ENCODE results near the gene PROKR2. TPM values are rescaled to one million over a fixed set of nuclear protein-coding genes. Genes with fewer than 3 reads are reported as not detected.

Gene PROKR2
- not detected for total RNA-seq

DNA sequence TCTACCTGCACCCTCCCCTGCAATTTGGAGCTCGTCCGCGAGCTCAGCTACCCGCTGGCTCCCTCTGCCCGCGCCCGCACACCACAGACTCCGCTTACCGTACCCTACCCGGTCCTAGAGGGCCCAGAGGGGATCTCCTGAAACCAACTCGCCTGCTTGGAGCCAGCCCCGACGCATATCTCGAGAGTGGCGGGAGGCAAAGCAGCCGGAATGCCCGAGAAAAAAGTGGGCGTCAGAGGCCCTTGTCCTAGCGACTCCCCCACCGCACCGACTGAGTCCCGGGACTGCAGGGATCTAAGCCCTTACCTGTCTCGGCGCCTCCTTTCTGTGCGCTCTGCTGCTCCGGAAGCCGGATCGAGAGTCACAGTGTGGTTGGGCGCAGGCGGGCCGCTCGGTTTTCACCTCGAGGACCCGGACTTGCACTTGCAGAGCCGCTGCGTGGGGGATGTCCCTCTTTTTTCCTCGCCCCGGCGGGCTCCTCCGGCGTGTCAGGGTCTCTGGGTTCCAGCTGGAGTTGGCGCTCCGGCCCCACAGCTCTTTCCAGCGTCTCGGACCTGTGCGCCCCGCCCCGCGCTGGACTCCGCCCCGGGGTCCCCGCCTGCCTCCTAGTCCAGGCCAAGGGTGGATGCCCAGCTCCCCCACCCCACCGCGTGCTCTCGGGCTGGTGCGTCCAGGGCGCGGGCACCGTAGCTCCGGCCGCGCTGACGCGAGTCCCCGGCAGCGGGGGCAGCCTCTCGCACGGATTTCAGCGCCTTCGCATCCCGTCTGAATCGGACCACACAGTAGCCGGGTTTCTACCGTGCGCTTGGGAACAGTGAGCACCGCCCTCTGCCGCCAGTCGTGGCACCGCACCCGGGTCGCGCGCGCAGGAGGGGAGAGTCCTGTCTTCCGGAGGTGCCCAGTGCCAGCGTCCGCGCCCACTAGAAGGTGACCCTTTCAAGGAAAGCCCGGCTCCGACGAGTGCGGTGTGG, at the start of gene PROKR2:
Gene PROKR2 (minus strand): TSS at position 767 of the 971 bp plus-strand sequence. CDS start 2,585 bp downstream, outside the sequence.
- intact Hi-C loops (cut with DNase I), result no loop called here
- Histone ChIP-seq H3K36me3 (no peaks in the 10 kb centered on the region), H3K9ac (ENCODE audit: low read depth in 2 of 2, low read length in 2 of 2) (no peak within 1 kb of the TSS), H3K4me3 (no peak within 1 kb of the TSS), H3K27ac (no peak within 1 kb of the TSS), H3K27me3 (peaks cover 17% of the 10 kb centered on the region), H3K4me1 (no peaks in the 10 kb centered on the region), H3K9me3 (no peaks in the 10 kb centered on the region)
- DNase-seq, result no peak
- TF ChIP-seq, protein P1, sequence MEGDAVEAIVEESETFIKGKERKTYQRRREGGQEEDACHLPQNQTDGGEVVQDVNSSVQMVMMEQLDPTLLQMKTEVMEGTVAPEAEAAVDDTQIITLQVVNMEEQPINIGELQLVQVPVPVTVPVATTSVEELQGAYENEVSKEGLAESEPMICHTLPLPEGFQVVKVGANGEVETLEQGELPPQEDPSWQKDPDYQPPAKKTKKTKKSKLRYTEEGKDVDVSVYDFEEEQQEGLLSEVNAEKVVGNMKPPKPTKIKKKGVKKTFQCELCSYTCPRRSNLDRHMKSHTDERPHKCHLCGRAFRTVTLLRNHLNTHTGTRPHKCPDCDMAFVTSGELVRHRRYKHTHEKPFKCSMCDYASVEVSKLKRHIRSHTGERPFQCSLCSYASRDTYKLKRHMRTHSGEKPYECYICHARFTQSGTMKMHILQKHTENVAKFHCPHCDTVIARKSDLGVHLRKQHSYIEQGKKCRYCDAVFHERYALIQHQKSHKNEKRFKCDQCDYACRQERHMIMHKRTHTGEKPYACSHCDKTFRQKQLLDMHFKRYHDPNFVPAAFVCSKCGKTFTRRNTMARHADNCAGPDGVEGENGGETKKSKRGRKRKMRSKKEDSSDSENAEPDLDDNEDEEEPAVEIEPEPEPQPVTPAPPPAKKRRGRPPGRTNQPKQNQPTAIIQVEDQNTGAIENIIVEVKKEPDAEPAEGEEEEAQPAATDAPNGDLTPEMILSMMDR (IDR thresholded peaks at IDR 0.05), result no peak

DNA sequence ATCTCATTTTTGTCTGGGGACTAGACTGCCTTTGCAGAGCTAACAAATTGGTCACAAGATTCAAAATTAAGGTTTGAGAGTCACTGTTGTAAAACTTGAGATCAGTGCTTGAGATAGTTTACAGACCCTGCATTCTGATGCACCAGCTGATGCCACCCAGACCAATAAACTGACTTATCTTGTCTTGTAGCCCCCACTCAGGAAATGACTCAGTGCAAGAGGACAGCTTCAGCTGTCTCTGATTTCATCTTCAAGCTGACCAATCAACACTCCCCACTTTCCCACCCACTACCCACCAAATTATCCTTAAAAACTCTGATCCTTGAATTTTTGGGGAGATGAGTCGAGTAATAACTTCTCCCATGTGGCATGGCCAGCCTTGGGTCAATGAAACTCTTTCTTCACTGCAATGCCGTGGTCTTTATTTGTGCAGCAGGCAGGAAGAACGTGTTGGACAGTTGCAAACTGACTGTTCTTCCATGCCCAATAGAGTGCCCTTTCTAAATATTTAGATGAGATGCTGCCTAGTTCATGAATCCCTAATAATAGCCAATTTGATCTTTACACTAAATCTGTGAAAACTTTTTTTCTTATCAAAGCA, 48.3 kb upstream of the PROKR2 start:
- Histone ChIP-seq H3K4me3 (no peak overlapping the region), H3K27ac (no peak overlapping the region), H3K9ac (ENCODE audit: low read depth in 2 of 2, low read length in 2 of 2) (no peak overlapping the region), H3K36me3 (no peaks in the 10 kb centered on the region), H3K9me3 (no peaks in the 10 kb centered on the region), H3K4me1 (no peaks in the 10 kb centered on the region), H3K27me3 (no peaks in the 10 kb centered on the region)
- intact Hi-C loops (cut with DNase I), result no loop called here
- DNase-seq, result no peak
- TF ChIP-seq, protein P1 (IDR thresholded peaks at IDR 0.05), result no peak

DNA sequence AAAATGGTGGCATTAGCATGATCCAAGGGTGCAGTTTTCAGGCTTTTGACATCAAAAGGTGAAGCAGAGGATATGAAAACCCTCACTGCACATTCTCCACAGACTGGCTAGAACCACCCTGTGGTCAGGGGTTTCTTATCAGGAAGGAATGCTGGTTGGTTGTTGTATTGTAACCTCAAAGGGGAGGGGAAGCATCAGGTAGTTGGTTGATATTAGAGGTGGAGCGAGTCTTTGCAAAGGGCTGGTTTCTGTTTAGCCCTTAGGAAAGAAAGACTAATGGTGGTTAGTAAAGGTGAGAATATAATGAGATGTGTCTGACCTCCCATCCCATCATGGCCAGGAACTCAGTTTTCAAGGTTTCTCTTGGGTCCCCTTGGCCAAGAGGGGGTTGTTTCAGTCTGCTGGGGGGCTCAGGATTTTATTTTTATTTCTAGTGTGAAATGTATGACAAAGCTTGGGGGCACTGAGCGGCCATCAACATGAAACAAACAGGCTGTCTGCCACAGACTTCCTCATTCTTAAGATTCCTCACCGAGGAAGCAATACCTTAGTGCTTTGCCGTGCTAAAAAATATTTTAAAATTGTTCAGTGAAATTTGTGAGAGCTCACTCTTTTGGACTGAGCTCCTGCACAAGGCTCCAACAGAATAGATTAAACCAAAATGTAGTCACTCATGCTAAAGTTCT, 47.5 kb upstream of the PROKR2 start:
- H3K27ac ChIP-seq, result no peak overlapping the region
- DNase-seq, result no peak
- TF ChIP-seq, protein P1 (IDR thresholded peaks at IDR 0.05), result no peak
- no peaks in the 10 kb centered on the region for H3K27me3 ChIP-seq
- no peak overlapping the region for H3K9ac ChIP-seq (ENCODE audit: low read depth in 2 of 2, low read length in 2 of 2)
- intact Hi-C loops (cut with DNase I), result no loop called here
- H3K36me3 ChIP-seq, result no peaks in the 10 kb centered on the region
- no peak overlapping the region for H3K4me3 ChIP-seq
- no peaks in the 10 kb centered on the region for H3K4me1 ChIP-seq
- no peaks in the 10 kb centered on the region for H3K9me3 ChIP-seq

DNA sequence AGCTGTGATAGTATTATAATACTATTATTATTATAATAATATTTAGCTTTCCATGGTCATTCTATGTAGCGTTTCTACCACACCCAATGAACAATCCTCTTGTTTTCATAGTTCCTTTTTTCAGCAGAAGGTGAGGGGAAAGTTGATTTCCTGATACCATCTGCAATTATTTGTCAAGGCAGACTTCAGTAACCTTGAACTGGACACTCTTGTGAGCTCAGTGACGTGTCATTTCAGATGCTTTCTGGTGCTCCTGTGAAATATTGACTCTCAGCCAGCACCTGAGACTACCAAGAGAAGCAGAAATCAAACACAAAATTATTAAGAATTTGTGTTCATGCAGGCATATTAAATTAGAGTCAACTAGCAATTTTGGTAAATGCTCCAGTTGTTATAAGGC, 46.0 kb upstream of the PROKR2 start:
- H3K4me1 ChIP-seq, result no peaks in the 10 kb centered on the region
- no peaks in the 10 kb centered on the region for H3K36me3 ChIP-seq
- no peaks in the 10 kb centered on the region for H3K27me3 ChIP-seq
- TF ChIP-seq, protein P1 (IDR thresholded peaks at IDR 0.05), result no peak
- intact Hi-C loops (cut with DNase I), result no loop called here
- no peaks in the 10 kb centered on the region for H3K9me3 ChIP-seq
- no peak overlapping the region for H3K9ac ChIP-seq (ENCODE audit: low read depth in 2 of 2, low read length in 2 of 2)
- H3K27ac ChIP-seq, result no peak overlapping the region
- no peak overlapping the region for H3K4me3 ChIP-seq
- no peak for DNase-seq

DNA sequence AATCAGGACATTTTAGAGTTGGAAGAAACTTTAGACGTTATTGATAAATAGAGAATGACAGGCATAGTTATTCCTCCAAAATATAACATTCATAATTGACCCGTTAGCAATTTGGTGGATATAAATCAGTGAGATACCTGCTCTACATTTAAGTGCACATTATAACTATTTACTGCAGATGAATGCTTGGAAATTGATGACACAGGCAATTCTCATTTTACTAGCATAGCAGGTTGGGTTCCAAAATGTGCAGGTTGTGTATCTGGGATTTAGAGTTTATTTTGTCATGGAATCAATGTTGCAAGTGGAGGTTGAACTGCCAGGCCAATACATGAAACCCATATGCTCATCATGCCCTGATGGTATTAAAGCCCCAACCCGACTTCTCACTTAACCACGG, 44.4 kb upstream of the PROKR2 start:
- DNase-seq, result no peak
- Histone ChIP-seq H3K27me3 (no peaks in the 10 kb centered on the region), H3K36me3 (no peaks in the 10 kb centered on the region), H3K4me1 (no peaks in the 10 kb centered on the region), H3K9ac (ENCODE audit: low read depth in 2 of 2, low read length in 2 of 2) (no peak overlapping the region), H3K4me3 (no peak overlapping the region), H3K9me3 (no peaks in the 10 kb centered on the region), H3K27ac (no peak overlapping the region)
- intact Hi-C loops (cut with DNase I), result no loop called here
- TF ChIP-seq, protein P1 (IDR thresholded peaks at IDR 0.05), result no peak

Measured in colonic mucosa (tissue), 4 donors.